ENCODE measurements around the gene ID3.

GRCh38 chr1:23533246-23534023, 25.9 kb downstream of the ID3 start:
- TF ChIP-seq CTCF (IDR thresholded peaks at IDR 0.05; ENCODE audit: low read length) (no peak), EZH2 (IDR thresholded peaks at IDR 0.05; ENCODE audit: borderline replicate concordance, low read length) (no peak)
